ENCODE measurements around the gene TUT4. TPM values are rescaled to one million over a fixed set of nuclear protein-coding genes. Genes with fewer than 3 reads are reported as not detected.

TUT4 gene
- total RNA-seq, 1 donor: 44.2 TPM

DNA sequence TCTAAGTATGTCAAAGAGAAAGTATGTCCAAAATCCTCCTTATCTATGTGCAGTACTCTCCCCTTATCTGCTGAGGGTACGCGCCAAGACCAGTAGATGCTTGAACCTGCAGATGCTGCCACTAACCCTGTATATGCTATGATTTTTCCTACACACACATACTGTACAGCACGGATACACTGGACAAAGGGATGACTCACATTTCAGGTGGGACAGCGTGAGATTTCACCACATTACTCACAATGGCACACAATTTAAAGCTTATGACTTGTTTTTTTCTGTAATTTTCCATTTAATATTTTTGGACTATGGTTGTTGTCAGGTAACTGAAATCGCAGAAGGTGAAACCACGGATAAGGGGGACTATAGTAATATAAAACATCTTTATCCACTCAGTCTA, 152.8 kb downstream of the TUT4 start:
- H3K4me3 ChIP-seq (ENCODE audit: insufficient read depth, low read length): no peak overlapping the region
- H2AFZ ChIP-seq (ENCODE audit: low read length): no peak overlapping the region
- no peak for TF ChIP-seq CTCF (IDR thresholded peaks at IDR 0.05; ENCODE audit: extremely low read depth, low read depth, low read length)
- H4K20me1 ChIP-seq (ENCODE audit: insufficient read depth, low read length): no peaks in the 10 kb centered on the region
- peak; percentile 11 for DNase-seq (ENCODE audit: insufficient read length, low spot score, missing footprints)
- peaks cover 14% of the 10 kb centered on the region for H3K79me2 ChIP-seq (ENCODE audit: insufficient read depth, low read length)
- H3K27me3 ChIP-seq (ENCODE audit: insufficient read depth, low read length): no peaks in the 10 kb centered on the region
- H3K4me2 ChIP-seq (ENCODE audit: insufficient read depth, low read length): no peak overlapping the region
- H3K4me1 ChIP-seq (ENCODE audit: insufficient read depth, low read length): peaks cover 8% of the 10 kb centered on the region
- H3K9me3 ChIP-seq (ENCODE audit: low read depth, low read length): no peaks in the 10 kb centered on the region
- peaks cover 3% of the 10 kb centered on the region for H3K36me3 ChIP-seq (ENCODE audit: insufficient read depth, low read length)
- no peak overlapping the region for H3K27ac ChIP-seq (ENCODE audit: low read depth, low read length)

DNA sequence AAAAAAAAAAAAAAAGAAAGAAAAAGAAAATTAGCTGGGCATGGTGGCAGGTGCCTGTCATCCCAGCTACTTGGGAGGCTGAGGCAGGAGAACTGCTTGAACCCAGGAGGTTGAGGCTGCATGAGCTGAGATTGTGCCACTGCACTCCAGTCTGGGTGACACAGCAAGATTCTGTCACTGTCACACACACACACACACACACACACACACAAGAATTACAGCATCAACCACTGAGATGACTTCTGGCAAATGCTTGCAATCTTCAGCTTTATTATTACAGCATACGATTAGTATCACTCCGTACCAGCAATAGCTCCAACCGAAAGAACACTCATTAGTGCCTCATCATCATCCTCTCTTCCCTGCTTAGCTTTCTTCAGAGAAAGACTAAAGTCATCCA, 153.3 kb downstream of the TUT4 start:
- H3K27ac ChIP-seq (ENCODE audit: low read depth, low read length): no peak overlapping the region
- H3K4me2 ChIP-seq (ENCODE audit: insufficient read depth, low read length): no peak overlapping the region
- H3K9me3 ChIP-seq (ENCODE audit: low read depth, low read length): no peaks in the 10 kb centered on the region
- peaks cover 3% of the 10 kb centered on the region for H3K36me3 ChIP-seq (ENCODE audit: insufficient read depth, low read length)
- H4K20me1 ChIP-seq (ENCODE audit: insufficient read depth, low read length): no peaks in the 10 kb centered on the region
- H3K79me2 ChIP-seq (ENCODE audit: insufficient read depth, low read length): peaks cover 9% of the 10 kb centered on the region
- H3K4me1 ChIP-seq (ENCODE audit: insufficient read depth, low read length): peaks cover 7% of the 10 kb centered on the region
- no peak overlapping the region for H3K4me3 ChIP-seq (ENCODE audit: insufficient read depth, low read length)
- H2AFZ ChIP-seq (ENCODE audit: low read length): no peak overlapping the region
- H3K27me3 ChIP-seq (ENCODE audit: insufficient read depth, low read length): no peaks in the 10 kb centered on the region
- DNase-seq (ENCODE audit: insufficient read length, low spot score, missing footprints): peak; percentile 22
- no peak for TF ChIP-seq CTCF (IDR thresholded peaks at IDR 0.05; ENCODE audit: extremely low read depth, low read depth, low read length)

DNA sequence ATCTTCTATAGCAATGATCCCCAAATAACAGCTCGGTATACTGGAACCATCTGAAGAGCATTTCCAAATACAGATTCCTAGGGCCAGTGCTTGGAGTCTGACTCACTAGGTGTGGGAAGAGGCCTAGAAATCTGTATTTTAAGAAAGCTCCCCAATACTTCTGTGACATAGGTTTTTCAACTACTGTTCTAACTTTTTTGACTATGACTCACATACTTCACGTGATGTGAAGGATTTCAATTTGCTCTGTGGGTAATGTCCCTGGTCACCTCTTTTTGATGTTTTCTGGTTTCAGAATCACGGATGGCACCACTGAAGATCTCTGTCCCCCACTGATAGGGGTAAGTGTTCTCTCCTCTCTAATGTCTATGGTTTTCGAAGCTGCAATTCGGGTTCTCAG, 159.7 kb downstream of the TUT4 start:
- no peak for TF ChIP-seq CTCF (IDR thresholded peaks at IDR 0.05; ENCODE audit: extremely low read depth, low read depth, low read length)
- H3K27me3 ChIP-seq (ENCODE audit: insufficient read depth, low read length): no peaks in the 10 kb centered on the region
- DNase-seq (ENCODE audit: insufficient read length, low spot score, missing footprints): no peak

DNA sequence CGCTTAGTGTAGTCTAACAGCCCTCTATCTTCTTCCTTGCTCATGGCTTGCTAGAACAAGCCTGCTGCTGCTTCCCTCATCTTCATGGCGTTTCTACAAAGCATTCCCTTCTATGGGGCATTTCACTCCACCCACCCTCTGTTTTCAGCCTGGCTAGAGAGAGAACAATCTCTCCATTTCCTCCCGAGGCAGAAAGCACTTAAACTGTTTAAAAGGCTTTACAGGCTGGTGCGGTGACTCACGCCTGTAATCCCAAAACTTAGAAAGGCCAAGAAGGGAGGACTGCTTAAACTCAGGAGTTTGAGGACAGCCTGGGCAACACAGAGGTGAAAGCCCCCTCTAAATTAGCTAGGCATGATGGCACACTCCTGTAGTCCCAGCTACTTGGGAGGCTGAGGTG, 166.4 kb downstream of the TUT4 start:
- no peak for DNase-seq (ENCODE audit: insufficient read length, low spot score, missing footprints)
- Histone ChIP-seq H3K4me1 (ENCODE audit: insufficient read depth, low read length) (no peaks in the 10 kb centered on the region), H3K27me3 (ENCODE audit: insufficient read depth, low read length) (no peaks in the 10 kb centered on the region), H4K20me1 (ENCODE audit: insufficient read depth, low read length) (no peaks in the 10 kb centered on the region), H3K4me2 (ENCODE audit: insufficient read depth, low read length) (no peak overlapping the region), H2AFZ (ENCODE audit: low read length) (no peak overlapping the region), H3K4me3 (ENCODE audit: insufficient read depth, low read length) (no peak overlapping the region), H3K27ac (ENCODE audit: low read depth, low read length) (no peak overlapping the region), H3K36me3 (ENCODE audit: insufficient read depth, low read length) (peaks cover 4% of the 10 kb centered on the region), H3K9me3 (ENCODE audit: low read depth, low read length) (no peaks in the 10 kb centered on the region), H3K79me2 (ENCODE audit: insufficient read depth, low read length) (no peaks in the 10 kb centered on the region)
- no peak for TF ChIP-seq CTCF (IDR thresholded peaks at IDR 0.05; ENCODE audit: extremely low read depth, low read depth, low read length)

More for the DNA sequence above, 159.7 kb downstream of the TUT4 start:
- H3K9me3 ChIP-seq (ENCODE audit: low read depth, low read length): no peaks in the 10 kb centered on the region
- H4K20me1 ChIP-seq (ENCODE audit: insufficient read depth, low read length): no peaks in the 10 kb centered on the region
- H3K36me3 ChIP-seq (ENCODE audit: insufficient read depth, low read length): peaks cover 3% of the 10 kb centered on the region
- H2AFZ ChIP-seq (ENCODE audit: low read length): no peak overlapping the region
- H3K4me1 ChIP-seq (ENCODE audit: insufficient read depth, low read length): no peaks in the 10 kb centered on the region
- H3K4me2 ChIP-seq (ENCODE audit: insufficient read depth, low read length): no peak overlapping the region
- H3K4me3 ChIP-seq (ENCODE audit: insufficient read depth, low read length): no peak overlapping the region
- no peak overlapping the region for H3K27ac ChIP-seq (ENCODE audit: low read depth, low read length)
- no peaks in the 10 kb centered on the region for H3K79me2 ChIP-seq (ENCODE audit: insufficient read depth, low read length)
